GM21825 (cell line): ENCODE data around the gene TMBIM4.

Source experiments
- ATAC-seq: cut with Tn5 transposase; IDR thresholded peaks from one replicate; pipeline ENCODE4 v1.9.1; 2021; ENCODE audit warnings: mild to moderate bottlenecking, moderate library complexity; ENCODE audit not compliant: unreplicated experiment

TMBIM4 gene

DNA sequence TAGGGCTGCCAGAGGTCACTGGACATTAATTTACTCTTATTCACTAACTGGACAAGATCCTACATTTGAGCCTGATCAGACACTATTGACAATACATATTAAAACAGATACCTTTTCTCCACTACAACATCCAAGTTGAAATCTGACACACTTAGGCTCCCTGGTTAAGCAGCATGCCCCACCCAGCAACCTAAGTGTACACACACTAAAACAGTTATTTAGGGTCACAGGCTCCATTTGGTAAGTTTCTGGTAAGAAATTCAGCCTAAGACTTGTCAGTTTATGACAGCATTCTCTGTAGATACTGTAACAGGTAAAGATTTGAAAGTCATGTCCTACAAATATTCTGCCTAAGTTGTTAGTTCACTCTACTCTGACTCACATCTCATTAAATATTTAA is 27.0 kb downstream of the TMBIM4 start:
- ATAC-seq = no peak

DNA sequence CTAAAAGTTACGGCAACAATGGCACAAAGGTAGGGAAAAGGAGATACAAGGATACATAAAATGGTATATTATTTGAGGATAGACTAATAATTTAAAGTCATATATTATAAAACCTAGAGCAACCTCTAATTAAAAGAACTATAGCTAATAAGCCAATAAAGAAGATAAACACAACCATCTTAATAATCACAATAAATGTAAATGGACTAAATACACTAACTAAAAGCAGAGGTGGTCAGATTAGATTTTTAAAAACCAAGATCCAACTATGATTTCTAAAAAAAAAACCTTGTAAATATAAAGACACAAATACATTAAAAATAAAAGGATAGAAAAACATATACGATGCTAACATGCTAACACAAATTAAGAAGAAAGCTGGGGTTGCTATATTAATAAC is 28.5 kb downstream of the TMBIM4 start:
- no peak for ATAC-seq

DNA sequence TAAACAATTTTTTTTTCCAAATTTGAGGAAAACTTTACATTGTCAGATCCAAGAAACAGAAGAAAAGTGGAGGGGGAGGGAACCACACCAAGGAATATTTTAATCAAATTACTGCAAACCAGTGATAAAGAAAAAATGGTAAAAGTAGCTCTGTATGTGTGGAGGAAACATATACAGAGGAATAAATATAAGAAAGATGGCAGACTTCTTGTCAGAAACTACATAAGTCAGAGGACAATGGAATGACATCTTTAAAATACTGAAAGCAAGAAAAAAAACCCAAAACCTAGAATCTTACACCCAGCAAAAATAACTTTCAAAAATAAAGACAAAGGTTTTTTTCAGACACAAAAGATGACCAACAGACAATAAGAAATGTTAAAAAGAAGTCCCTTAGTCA is 29.1 kb downstream of the TMBIM4 start:
- ATAC-seq = no peak

DNA sequence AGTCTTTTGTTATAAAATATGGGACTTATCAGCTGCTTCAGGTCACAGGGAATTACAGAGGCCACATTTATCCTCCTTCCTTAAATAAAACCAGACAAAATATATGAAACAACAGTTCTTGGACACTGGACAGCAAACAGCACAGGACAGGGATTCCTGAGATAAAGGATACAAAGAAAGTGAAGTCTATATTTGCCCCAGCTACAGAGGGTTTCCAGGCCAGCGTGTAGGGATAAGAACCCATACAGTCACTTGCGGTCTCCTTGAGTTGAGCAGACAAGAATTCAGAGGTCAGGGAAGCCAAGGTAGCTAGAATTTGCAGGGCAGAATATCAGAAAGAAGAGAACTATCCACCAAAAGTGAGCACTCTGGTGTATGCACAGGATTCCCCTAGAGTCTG is 30.5 kb downstream of the TMBIM4 start:
- ATAC-seq = no peak

DNA sequence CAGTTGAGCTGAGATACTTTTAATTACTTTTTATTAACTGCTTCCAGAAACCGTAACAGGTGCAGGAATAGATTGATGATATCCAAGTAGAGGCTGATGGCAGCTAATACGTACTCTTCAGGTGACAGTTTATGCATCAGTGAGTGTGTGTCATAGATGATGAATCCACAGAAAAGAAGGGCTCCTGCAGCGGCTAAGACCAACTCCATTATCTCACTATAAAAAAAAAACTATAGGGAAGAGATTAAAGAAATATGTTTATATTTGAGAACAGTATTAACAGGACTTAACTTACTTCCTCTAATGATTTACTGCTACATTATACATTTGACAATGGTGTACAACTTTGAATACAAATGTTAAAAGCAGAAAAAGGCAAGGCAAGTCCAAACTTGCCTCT is 31.9 kb downstream of the TMBIM4 start:
- no peak for ATAC-seq

DNA sequence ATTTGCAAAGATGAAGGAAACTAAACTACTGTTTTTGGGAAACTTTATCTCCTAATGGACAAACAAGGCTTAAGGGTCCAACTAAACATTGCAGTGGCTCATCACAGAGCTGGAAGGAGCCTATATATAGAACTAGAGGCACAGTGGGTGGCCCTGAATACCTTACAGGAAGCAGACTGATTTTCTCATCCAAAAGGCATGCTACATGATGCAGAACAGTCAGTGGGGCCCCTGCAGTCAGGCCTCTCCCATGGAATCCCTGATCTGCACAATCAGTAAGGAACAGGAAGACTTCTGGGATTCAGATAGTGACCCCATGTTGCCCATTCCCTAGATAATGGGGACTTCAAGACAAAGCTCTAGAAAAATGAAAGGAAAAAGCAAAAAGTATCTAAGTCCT is 37.4 kb downstream of the TMBIM4 start:
- ATAC-seq = no peak

DNA sequence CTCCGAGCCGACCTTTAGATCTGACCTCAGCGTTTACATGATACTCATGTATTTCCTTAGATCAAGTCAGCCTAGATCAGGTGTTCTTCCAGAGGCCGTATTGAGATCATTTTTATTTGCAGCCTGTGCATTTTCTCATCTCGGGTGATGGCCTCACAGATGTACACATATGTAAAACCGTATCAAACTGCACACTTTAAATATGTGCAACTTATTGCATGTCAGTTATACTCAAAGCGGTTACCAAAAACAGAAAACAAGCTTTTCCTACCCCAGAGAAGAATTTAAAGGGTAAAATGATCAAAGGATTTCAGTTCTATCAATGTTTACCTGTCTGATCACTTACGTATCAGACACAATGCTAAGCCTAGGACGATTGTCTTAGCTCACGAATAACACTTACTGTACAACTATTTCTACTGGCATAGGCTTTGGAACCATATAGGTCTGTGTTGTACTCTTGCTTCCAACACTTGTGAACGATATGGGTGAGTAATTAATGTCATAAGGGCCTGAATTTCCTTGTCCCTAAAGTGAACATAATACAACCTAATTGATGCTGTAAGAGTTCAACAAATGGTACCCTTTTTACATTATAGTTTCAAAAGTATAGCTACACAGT is 38.6 kb downstream of the TMBIM4 start:
- ATAC-seq = no peak

DNA sequence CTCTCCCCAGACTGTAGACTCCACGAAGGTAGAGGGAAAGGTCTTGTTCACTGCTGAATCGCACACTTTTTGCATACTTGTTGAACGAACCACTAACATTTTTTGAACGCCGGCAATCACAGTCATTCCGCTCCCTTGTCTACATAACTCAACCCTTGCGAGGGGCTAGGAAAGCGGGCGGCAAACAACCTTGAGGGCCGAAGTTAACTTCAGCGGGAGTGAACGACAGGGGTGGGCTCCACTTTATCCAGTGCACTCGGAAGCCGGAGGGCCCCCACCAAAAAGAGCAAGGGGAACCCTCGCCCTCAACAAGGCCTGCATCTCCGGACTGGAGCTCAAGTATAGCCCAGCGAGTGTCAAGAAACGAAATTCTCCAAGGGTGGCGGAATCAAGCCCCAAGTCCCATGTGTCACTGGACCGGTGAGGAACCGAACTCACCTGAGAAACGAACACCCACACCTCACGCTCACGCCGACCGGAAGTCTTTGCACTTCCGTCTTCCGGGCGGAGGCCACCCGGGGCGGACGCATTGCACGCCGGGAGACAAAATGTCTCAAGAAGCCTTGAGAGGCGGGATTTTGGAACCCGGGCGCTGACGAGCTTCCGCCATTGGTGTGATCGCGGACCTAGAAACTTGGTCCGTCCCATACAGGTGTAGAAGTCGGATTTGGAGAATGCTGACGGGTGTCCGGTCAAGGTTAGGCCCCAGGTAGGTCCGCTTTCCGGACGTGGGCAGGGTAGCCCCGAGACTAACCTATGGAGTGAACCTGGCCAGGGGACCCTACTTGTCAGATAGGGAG is 39.3 kb downstream of the TMBIM4 start, which contains the start of gene LLPH:
TSS of gene LLPH (minus strand) at position 484 of the 800 bp plus-strand sequence. CDS start 1,644 bp downstream, outside the sequence.
- ATAC-seq = peak; percentile 99

DNA sequence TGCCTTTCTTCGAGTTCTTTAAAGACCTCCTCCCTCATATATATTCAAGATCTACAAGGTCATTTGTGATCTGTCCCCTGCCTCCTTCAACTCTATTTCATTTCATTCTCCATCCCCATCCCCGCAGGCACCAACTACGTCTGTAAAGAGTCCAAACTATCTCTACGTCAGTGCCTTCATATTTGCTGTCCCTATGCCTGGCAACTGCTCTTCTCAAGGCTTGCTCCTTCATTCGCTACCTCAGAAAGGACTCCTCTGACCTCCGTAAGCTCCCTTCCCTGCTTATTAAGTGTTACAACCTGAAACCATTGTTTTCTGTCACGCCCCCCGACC is 39.9 kb downstream of the TMBIM4 start:
- ATAC-seq = no peak

DNA sequence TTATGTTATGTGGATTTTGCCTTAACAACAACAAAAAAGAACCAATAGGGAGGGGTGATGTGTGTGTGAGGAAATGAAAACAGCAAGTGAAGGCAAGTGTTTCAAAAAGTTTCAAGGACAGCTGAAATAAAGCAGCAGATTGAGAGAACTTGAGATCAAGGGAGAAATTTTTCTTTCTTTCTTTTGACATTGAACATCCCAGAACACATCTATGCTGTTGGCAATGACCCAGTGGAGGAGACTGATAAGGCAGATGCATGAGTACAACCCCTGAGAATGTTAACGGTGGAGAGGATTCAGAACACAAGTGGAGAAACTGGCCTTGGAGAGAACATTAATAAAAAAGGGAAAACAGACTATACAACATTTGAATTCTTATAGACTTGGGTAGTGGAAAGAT is 42.1 kb downstream of the TMBIM4 start:
- ATAC-seq = no peak

DNA sequence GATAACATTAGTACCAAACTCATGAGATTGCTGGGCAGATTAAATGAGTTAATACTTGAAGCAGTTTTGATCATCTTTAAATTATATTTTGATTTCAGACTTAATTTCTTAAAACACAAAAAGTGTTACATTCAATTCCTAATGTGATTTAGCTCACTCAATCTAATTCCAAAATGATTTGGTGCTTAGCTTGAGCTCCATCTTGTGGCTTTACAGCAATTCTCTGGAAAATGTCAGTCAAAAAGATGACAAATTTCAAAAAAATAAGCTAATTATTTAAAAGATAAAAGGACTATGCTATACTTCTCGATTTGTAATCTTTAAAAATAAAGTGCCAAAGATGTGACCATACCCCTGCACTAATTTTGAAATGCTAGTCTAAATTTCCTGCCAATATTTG is 49.3 kb downstream of the TMBIM4 start:
- ATAC-seq = no peak

DNA sequence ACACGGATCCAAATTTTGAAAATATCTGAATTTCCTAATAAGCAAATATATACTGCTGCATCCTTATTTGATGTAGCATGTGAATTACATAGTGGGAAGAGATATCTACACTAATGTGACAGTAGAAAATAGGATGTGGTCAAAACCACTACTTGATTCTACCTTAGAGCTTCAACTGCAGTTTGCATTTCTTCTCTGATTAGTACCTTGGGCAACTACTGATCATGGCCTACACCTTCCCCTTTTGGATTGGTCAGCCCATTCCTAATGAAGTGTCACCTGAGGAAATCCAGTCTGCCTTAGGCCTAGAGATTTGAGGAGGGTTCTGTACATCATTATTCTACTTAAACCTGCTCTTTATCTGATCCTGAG is 49.9 kb downstream of the TMBIM4 start:
- no peak for ATAC-seq

DNA sequence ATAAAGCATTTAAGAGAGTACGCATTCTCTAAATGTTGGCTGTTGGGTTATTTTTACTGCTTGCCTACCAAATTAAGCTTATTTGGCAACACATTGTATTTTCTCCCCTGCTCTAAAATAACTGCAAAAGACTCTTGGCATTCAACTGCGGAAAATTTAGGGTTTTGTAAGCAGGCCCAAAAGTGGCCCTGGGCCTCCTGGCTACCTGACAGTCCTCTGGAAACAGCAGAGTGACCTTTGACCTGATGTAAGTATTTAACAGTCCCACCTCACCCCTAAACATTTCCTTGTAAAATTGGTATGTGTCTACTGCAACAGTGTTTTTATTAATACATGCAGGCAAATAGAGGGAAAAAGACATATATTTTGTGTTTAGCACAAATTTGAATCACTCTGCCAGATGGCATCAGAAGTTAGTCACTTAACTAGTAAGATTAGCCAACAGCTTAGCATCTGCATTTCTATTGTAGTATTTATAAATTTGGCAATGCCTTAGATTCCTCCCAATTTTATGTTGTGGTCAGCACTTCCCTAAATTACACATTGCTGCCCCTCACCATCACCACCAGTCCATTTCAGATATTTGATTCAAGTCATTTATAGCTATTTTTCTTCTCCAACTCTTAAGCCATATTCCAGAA is 50.4 kb downstream of the TMBIM4 start:
- ATAC-seq = no peak

DNA sequence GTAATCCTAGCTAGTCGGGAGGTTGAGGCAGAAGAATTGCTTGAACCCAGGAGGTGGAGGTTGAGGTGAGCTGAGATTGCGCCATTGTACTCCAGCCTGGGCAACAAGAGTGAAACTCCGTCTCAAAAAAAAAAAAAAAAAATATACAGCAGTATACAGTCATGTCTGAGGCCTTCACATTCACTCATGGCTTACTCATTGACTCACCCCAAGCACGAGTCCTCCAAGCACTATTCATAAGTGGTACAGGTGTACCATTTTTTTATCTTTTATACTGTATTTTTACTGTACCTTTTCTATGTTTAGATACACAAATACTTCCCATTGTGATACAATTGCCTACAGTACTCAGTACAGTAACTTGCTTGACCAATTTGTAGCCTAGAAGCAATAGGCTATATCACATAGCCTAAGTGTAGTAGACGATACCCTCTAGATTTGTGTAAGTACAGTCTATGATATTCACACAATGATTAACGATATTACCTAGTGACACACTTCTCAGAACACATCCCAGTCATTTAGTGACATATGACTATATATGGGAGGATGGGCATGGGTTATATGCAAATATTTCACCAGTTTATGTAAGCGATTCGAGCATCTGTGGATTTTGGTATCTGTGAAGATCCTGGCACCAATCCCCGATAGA is 51.4 kb downstream of the TMBIM4 start:
- no peak for ATAC-seq

DNA sequence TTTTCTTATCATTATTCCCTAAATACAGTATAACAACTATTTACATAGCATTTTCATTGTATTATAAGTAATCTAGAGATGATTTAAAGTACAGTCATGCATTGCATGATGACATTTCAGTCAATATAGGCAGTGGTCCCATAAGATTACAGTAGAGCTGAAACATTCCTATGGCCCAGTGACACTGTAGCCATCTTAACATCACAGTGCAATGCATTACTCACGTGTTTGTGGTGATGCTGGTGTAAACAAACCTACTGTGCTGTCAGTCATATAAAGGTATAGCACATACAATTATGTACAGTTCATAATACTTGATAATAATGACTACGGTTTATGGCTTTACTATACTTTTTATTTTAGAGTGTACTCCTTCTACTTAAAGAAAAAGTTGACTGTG is 52.6 kb downstream of the TMBIM4 start:
- ATAC-seq = no peak

DNA sequence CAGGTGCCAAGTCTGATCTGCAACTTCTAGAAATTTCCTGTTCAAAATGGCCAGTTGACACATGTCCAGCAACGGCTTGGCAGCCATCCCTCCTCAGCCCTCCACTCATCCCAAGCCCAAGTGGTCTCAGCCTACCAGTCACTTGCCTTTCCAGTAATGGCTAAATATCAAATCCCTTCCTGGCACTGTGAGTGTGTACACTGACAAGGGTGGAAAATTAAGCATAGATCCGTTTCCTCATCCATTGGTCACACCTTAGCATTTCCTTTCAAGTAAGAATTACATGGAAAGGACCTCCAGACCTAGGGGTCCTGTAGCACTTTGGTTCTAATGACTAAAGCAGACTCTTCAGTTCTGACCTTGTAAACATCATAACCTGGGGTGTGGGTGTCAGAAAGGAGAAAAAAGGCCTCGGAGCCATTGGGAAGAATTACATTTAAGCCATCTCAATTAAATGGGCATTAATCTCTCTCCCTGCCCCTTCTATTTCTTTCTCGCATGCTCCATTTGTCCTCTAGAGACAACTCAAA is 54.7 kb downstream of the TMBIM4 start:
- no peak for ATAC-seq

DNA sequence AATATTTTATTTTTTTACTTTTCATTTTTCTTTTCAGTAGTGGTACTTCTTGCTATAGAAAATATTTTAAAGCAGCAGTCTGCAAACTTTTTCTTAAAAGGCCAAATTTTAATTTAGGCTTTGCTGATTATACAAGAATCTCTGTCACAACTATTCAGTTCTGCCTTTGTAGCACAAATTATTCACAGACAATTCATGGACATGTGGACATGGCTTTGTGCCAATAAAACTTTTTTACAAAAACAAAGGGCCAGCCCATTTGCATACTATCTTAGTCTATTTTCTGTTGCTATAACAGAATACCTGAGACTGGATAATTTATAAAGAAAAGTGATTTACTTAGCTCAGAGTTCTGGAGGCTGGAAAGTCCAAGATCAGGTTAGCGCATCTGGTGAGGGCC is 56.3 kb downstream of the TMBIM4 start:
- ATAC-seq = no peak

DNA sequence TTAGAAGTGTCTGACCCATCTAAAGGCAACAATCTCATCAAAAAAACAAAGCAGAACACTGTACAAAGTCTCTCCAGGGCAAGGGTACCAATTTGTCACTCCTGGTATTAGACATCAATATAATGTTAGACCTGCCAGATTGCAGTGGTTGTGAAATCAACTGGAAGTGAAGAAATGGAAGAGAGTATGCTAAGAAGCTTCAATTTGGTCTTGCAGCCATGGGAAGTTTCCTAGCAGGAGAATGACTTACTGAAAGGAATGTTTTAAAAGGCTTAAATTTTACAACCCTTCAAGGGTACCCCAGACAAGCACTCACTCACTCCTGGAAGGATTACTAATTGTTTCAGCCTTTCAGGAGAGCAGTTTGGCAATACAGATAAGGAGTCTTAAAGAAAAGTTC is 58.2 kb downstream of the TMBIM4 start:
- no peak for ATAC-seq

DNA sequence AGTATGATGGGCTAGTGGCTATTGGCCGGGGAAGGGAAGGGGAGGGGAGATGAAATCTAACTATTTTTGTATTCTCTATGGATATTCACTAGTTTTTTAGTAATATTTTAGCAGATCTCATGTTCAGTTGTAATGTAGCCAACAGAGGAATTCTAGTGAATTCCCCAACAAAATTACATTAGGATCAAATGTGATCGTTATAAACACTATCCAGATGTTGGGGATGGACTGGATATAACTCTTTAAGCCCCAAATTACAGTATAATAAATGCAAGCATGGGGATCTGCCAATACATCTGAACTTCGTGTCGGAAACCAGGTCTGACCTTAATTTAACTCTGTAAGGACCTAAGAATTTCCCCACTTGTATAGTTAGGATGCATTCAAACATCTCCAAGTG is 60.7 kb downstream of the TMBIM4 start:
- no peak for ATAC-seq

DNA sequence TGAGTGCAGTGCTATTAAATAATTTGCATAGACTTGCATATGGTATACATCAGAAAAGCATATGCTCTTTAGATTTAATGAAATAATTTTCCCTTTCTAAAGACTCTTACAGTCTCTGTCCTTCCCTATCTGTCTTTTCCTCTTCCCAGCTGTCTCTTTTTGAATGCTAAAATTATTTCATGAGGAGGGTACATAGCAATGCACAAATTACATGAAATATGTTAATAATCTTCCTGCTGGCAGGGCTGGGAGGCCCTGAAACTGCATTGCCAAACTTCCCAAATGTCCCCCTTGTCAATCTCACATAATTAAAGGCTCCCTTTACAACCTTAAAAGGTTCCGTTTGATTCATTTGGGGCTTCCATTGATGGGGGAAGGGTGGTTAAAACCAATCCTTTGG is 61.4 kb downstream of the TMBIM4 start:
- ATAC-seq = no peak

DNA sequence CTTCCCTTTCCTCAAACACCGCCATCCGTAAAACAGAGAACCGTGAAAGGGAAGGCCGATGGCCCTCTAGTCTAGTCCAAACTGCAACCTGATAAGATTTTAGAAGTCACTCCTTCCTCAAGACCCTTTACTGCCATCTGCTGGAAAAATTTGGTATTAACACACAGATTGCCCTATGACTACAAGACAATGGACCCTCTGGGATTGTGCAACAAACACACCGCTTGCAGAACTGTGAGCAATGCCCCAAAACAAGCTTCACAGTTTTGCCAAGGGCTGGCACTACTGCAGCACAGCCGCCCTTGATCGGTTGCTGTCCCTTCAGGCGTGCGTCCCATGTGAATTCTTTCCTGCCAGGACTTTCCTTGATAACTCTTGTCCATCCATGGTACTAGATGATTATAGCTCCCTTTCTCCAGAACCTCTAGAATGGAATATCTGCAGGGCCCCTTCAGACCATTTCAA is 62.3 kb downstream of the TMBIM4 start:
- peak; percentile 94 for ATAC-seq
